CD4-positive, CD25-positive, alpha-beta regulatory T cell (primary cell): ENCODE results near the gene PCGF6. TPM values are rescaled to one million over a fixed set of nuclear protein-coding genes. Genes with fewer than 3 reads are reported as not detected.

ENCODE experiments used
- ATAC-seq, 2 donors: fragments of 150-1000 bp; cut with Tn5 transposase; one replicate each; pipeline ENCODE4 v1.10.0; 2021; ENCODE audit warnings: low read depth in 2 of 2, moderate number of reproducible peaks in 2 of 2, moderate library complexity in 1 of 2
- DNase-seq, 3 donors: peaks; one replicate each; pipeline versions ENCODE4 v3.0.0 to v3.0.0-alpha.2; 2012 to 2022; ENCODE audit warnings: mixed read lengths in 1 of 3
- H3K27ac ChIP-seq: one replicate; pipeline ENCODE4 v1.7.0; 2013; ENCODE audit warnings: mild to moderate bottlenecking, low read length; ENCODE audit not compliant: insufficient read depth, poor library complexity, severe bottlenecking
- H3K27me3 ChIP-seq: one replicate; pipeline ENCODE4 v1.7.0; 2013; ENCODE audit warnings: low read length; ENCODE audit not compliant: control insufficient read depth, insufficient read depth
- H3K36me3 ChIP-seq: one replicate; pipeline ENCODE4 v1.7.0; 2013; ENCODE audit warnings: mild to moderate bottlenecking, low read length, moderate library complexity; ENCODE audit not compliant: control insufficient read depth, insufficient read depth
- H3K4me1 ChIP-seq: 2 replicates; pipeline ENCODE4 v1.7.0; 2013; ENCODE audit warnings: mild to moderate bottlenecking, low read length; ENCODE audit not compliant: insufficient read depth, control insufficient read depth, poor library complexity, severe bottlenecking
- H3K4me3 ChIP-seq: one replicate; pipeline ENCODE4 v1.7.0; 2013; ENCODE audit warnings: low read depth, mild to moderate bottlenecking, low read length, moderate library complexity
- H3K9me3 ChIP-seq, 2 experiments: 1 replicate in 1 of 2; 2 replicates in 1 of 2; pipeline ENCODE4 v1.7.0; 2013; ENCODE audit warnings: low read length in 2 of 2, mild to moderate bottlenecking in 1 of 2, moderate library complexity in 1 of 2; ENCODE audit not compliant: control insufficient read depth in 2 of 2
- H3K27ac Mint-ChIP-seq, 3 donors: one replicate each; pipeline ENCODE4 v1.8.0; 2020 to 2022; ENCODE audit warnings: mild to moderate bottlenecking in 3 of 3, mixed read lengths in 3 of 3, moderate library complexity in 2 of 3
- H3K27me3 Mint-ChIP-seq: one replicate; pipeline ENCODE4 v1.8.0; 2022; ENCODE audit warnings: mild to moderate bottlenecking, mixed read lengths
- H3K36me3 Mint-ChIP-seq: one replicate; pipeline ENCODE4 v1.8.0; 2020; ENCODE audit warnings: mixed read lengths
- H3K4me1 Mint-ChIP-seq, 4 donors: one replicate each; pipeline ENCODE4 v1.8.0; 2020 to 2022; ENCODE audit warnings: mixed read lengths in 4 of 4, mild to moderate bottlenecking in 1 of 4
- H3K4me3 Mint-ChIP-seq, 4 donors: one replicate each; pipeline ENCODE4 v1.8.0; 2020 to 2022; ENCODE audit warnings: mild to moderate bottlenecking in 4 of 4, mixed read lengths in 4 of 4, moderate library complexity in 3 of 4
- H3K9me3 Mint-ChIP-seq, 7 donors: one replicate each; pipeline ENCODE4 v1.8.0; 2020 to 2022; ENCODE audit warnings: mixed read lengths in 7 of 7, mild to moderate bottlenecking in 3 of 7, moderate library complexity in 2 of 7
- polyA plus RNA-seq, 4 donors: library from polyadenylated mRNA; unstranded; fragments of 300-500 nt; fragmentation: Illumina TruSeq; gene quantifications; one replicate each; pipeline ENCODE4 v1.2.3, GENCODE V29; 2021
- total RNA-seq: library from RNA; stranded (reverse); gene quantifications from one replicate; pipeline ENCODE4 v1.2.3, GENCODE V29; 2022

Gene PCGF6
- total and polyA plus RNA-seq, 5 donors from 2014 or later: 6.0 to 10.4 (median 9.0) TPM

DNA sequence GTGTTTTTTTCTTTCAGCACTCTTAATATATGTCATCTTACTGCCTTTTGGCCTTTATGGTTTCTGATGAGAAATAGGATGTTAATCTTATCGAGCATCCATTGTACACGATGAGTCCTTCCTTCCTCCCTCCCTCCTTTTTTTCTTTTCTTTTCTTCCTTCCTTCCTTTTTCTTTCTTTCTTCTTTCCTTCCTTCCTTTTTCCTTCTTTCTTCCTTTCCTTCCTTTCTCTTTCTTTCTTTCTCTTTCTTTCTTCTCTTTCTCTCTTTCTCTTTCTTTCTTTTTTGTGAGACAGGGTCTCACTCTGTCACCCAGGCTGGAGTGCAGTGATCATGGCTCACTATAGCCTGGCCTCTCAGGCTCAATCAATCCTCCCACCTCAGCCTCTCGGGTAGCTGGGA is 96.8 kb downstream of the PCGF6 start:
- H3K36me3 ChIP-seq: no peaks in the 10 kb centered on the region
- H3K9me3 Mint-ChIP-seq: peaks cover 0 to 5% (median 4%) of the 10 kb centered on the region in 7 donors
- no peaks in the 10 kb centered on the region for H3K9me3 ChIP-seq
- peaks cover 0 to 2% (median 0%) of the 10 kb centered on the region in 4 donors for H3K4me1 Mint-ChIP-seq
- H3K27ac Mint-ChIP-seq: no peak overlapping the region
- H3K27me3 Mint-ChIP-seq: peaks cover 11% of the 10 kb centered on the region
- H3K4me3 ChIP-seq: no peak overlapping the region
- DNase-seq (no peak), ATAC-seq (no peak)
- H3K4me1 ChIP-seq: no peaks in the 10 kb centered on the region
- H3K36me3 Mint-ChIP-seq: peaks cover 4% of the 10 kb centered on the region
- no peaks in the 10 kb centered on the region for H3K27me3 ChIP-seq
- no peak overlapping the region for H3K27ac ChIP-seq
- no peak overlapping the region for H3K4me3 Mint-ChIP-seq

Other genes starting within 250 kb of the PCGF6 start
- 59.6 TPM for gene NT5C2, start 157.9 kb downstream of the PCGF6 start, total RNA-seq
- 10 to 100 TPM; 52.4 to 58.6 (median 56.8) TPM for gene NT5C2, start 157.9 kb downstream of the PCGF6 start, polyA plus RNA-seq
- not detected for gene RPEL1, start 105.3 kb downstream of the PCGF6 start, total RNA-seq
- gene RPEL1, start 105.3 kb downstream of the PCGF6 start, polyA plus RNA-seq: under 1 TPM in 1 of 4 donors, not detected in 3; 0.10 TPM
- not detected for gene INA, start 74.0 kb downstream of the PCGF6 start, total RNA-seq
- not detected for gene INA, start 74.0 kb downstream of the PCGF6 start, polyA plus RNA-seq
- gene TAF5, start 16.8 kb upstream of the PCGF6 start, total RNA-seq: 9.4 TPM
- 1 to 10 TPM; 3.2 to 4.0 (median 3.7) TPM for gene TAF5, start 16.8 kb upstream of the PCGF6 start, polyA plus RNA-seq
- gene ATP5MK, start 45.3 kb upstream of the PCGF6 start, total RNA-seq: 152 TPM
- gene ATP5MK, start 45.3 kb upstream of the PCGF6 start, polyA plus RNA-seq: 100 to 1,000 TPM; 461 to 608 (median 526) TPM
- 26.9 TPM for gene PDCD11, start 45.5 kb upstream of the PCGF6 start, total RNA-seq
- gene PDCD11, start 45.5 kb upstream of the PCGF6 start, polyA plus RNA-seq: 1 to 10 TPM; 7.1 to 10.0 (median 8.5) TPM
- 26.1 TPM for gene CALHM2, start 101.2 kb upstream of the PCGF6 start, total RNA-seq
- 10 to 100 TPM; 33.5 to 72.4 (median 50.0) TPM for gene CALHM2, start 101.2 kb upstream of the PCGF6 start, polyA plus RNA-seq
- not detected for gene CALHM1, start 107.8 kb upstream of the PCGF6 start, total RNA-seq
- gene CALHM1, start 107.8 kb upstream of the PCGF6 start, polyA plus RNA-seq: not detected
- gene CALHM3, start 128.1 kb upstream of the PCGF6 start, total RNA-seq: not detected
- not detected for gene CALHM3, start 128.1 kb upstream of the PCGF6 start, polyA plus RNA-seq
- 1.1 TPM for gene NEURL1, start 142.6 kb upstream of the PCGF6 start, total RNA-seq
- under 1 TPM; 0.29 to 0.87 (median 0.54) TPM for gene NEURL1, start 142.6 kb upstream of the PCGF6 start, polyA plus RNA-seq